NCI-H226 (cell line): ENCODE data around the gene LSM2.

ENCODE experiments used
- DNase-seq: peaks from one replicate; pipeline ENCODE4 v3.0.0-alpha.2; 2015

The LSM2 gene

GRCh38 chr6:31776485-31776988, 30.2 kb downstream of the LSM2 start:
- DNase-seq: no peak

- DNase-seq: no peak
Observed at GRCh38 chr6:31775633-31776484, 30.9 kb downstream of the LSM2 start.

- DNase-seq: no peak
Observed at GRCh38 chr6:31775184-31775583, 31.6 kb downstream of the LSM2 start.

DNA sequence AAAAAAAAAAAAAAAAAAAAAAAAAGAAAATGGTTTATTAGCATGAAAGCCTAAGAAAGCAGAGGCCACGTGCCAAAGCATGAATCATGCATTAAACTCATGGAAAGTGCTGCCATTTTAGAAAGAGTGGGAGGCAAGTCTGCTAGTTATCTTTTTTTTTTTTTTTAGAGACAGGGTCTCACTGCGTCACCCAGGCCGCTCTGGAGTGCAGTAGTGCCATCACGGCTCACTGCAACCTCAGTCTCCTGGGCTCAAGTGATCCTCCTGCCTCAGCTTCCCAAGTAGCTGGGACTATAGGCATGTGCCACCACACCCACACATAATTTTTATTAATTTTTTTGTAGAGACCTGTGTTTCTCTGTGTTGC, 34.8 kb downstream of the LSM2 start:
- DNase-seq: no peak

- no peak for DNase-seq
Observed at GRCh38 chr6:31770860-31771259, 35.9 kb downstream of the LSM2 start.

- peak; percentile 39 for DNase-seq
Observed at GRCh38 chr6:31769684-31770371, 36.9 kb downstream of the LSM2 start.

DNA sequence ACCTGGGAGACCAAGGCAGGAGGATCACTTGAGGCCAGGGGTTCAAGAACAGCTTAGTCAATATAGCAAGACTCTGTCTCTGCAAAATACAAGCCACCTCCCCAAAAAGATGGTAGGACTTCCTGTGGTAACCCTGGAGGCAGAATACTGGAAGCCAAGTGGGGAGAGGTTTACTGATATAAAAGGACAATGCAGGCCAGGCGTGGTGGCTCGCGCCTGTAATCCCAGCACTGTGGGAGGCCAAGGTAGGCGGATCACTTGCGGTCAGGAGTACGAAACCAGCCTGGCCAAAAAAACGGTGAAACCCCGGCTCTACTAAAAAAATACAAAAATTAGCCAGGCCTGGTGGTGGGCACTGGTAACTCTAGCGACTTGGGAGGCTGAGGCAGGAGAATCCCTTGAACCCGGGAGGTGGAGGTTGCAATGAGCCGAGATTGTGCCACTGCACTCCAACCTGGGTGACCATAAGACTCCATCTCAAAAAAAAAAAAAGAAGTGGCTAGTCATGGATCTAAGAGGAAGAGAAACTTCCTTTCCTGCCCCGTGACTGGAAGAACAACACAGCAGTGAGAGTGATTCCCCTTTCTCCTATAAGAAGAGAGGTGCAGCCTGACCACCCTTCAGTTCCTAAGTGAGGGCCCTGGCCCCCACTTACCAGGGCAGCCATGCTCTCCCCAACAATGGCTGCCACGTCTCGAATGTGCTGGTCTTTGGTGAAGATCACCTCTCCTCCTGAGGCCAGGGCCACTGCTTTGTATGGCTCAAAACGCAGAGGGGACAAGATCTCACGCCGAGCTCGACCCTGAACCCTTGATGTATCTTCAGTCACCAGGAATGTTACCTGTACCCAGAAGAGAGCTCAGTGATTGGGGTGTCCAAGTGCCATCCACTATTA, 38.2 kb downstream of the LSM2 start:
- no peak for DNase-seq

DNA sequence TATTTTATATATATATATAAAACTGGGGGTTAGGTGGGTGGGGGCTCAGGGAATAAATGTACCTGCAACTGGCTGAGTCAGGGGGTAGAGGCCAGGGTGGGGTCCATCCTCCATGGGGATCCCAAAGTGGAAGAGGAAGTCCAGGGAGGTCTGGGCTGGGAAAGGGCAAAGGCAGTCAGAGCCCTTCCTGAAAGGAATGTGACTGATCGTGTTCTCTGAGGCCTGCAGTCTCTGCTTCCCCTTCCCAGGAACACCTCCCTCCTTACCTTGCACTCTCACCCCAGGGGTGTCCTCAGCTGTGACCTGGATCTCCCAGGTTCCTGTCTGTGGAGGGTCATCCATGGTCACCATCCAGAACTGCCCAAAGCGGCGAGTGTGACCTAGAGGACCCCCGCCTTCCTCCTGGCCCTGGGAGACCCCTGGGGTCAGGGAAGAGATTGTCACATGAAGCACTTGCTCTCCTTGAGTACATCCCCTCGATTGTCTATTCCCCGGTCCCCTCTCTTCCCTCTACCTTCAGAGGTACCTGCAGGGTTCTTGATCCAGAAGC, 39.6 kb downstream of the LSM2 start:
- no peak for DNase-seq

GRCh38 chr6:31765910-31766794, 40.6 kb downstream of the LSM2 start:
- no peak for DNase-seq

GRCh38 chr6:31765559-31765909, 41.2 kb downstream of the LSM2 start:
- no peak for DNase-seq

GRCh38 chr6:31764198-31764597, 42.6 kb downstream of the LSM2 start:
- no peak for DNase-seq

DNA sequence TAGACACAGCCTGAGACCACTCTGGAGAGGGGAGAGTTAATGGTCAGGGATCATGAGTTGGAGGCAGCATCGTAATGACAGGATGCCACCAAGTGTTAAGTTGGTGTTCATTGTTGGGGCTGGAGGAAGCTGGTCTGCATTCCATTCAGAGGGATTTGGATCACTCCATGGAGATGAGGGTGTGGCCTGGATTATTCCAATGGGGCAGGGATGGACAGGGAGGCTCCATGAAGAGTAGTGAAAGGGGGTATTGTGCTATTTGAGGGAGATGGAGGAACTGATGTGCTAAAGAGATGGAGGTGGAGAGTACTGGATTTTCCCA, 43.2 kb downstream of the LSM2 start:
- DNase-seq: peak; percentile 48

GRCh38 chr6:31762878-31763618, 43.7 kb downstream of the LSM2 start:
- no peak for DNase-seq

- no peak for DNase-seq
Observed at GRCh38 chr6:31762356-31762755, 44.4 kb downstream of the LSM2 start, which contains the start of gene SAPCD1. Gene SAPCD1 (plus strand): TSS chr6:31762656. CDS start chr6:31763055, 399 bp downstream.

GRCh38 chr6:31761343-31761742, 45.4 kb downstream of the LSM2 start:
- no peak for DNase-seq

GRCh38 chr6:31760790-31761189, 46.0 kb downstream of the LSM2 start:
- DNase-seq: no peak

- DNase-seq: no peak
Observed at GRCh38 chr6:31758281-31758680, 48.5 kb downstream of the LSM2 start.

GRCh38 chr6:31752739-31753319, 53.9 kb downstream of the LSM2 start:
- peak; percentile 55 for DNase-seq

GRCh38 chr6:31750411-31751022, 56.2 kb downstream of the LSM2 start:
- peak; percentile 39 for DNase-seq

DNA sequence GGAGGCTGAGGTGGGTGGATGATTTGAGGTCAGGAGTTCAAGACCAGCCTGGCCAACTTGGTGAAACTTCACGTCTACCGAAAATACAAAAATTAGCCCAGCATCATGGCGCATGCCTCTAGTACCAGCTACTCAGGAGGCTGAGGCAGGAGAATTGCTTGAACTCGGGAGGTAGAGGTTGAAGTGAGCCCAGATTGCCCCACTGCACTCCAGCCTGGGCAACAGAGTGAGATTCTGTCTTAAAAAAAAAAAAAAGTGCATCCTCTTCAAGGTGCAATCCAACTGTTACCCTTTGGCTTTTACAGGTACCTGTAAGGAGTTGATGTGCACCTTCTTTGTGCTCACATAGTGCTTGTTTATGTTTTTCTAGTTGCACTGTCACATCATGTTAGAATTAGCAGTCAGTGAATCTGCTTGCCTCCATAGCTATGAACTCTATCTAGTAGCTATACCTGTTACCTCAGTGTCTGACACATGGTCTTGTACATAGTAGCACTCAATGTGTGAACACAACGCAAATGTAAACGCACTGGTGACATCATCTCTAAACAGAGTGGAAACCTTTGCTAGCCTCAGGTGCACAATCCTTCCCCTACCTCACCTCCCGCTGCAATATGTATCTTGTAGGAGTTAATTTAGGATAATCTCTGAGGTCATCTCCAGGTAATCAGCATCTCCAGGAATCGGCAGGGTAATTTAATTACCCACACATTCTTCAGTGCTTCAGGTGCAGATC, 57.3 kb downstream of the LSM2 start:
- no peak for DNase-seq
